ENCODE results near the gene COPG2. TPM values are rescaled to one million over a fixed set of nuclear protein-coding genes. Genes with fewer than 3 reads are reported as not detected.
A peak's percentile ranks its signal among the peaks of the same experiment; 100 is the strongest.

COPG2 gene, protein sequence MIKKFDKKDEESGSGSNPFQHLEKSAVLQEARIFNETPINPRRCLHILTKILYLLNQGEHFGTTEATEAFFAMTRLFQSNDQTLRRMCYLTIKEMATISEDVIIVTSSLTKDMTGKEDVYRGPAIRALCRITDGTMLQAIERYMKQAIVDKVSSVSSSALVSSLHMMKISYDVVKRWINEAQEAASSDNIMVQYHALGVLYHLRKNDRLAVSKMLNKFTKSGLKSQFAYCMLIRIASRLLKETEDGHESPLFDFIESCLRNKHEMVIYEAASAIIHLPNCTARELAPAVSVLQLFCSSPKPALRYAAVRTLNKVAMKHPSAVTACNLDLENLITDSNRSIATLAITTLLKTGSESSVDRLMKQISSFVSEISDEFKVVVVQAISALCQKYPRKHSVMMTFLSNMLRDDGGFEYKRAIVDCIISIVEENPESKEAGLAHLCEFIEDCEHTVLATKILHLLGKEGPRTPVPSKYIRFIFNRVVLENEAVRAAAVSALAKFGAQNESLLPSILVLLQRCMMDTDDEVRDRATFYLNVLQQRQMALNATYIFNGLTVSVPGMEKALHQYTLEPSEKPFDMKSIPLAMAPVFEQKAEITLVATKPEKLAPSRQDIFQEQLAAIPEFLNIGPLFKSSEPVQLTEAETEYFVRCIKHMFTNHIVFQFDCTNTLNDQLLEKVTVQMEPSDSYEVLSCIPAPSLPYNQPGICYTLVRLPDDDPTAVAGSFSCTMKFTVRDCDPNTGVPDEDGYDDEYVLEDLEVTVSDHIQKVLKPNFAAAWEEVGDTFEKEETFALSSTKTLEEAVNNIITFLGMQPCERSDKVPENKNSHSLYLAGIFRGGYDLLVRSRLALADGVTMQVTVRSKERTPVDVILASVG
- polyA plus RNA-seq (2011; rRNA removed) (39.5 and 42.0 TPM in 2 replicates), polyA plus RNA-seq (2017; fragmentation: RNase III; extraction: RNeasy Plus Mini Kit Qiagen cat#74134 plus additional on column Dnase treatment) (16.4 to 18.6 TPM (median 17.1 TPM) in 3 replicates), polyA minus RNA-seq (2011; rRNA and poly(A)+ RNA removed) (30.5 and 31.4 TPM in 2 replicates)
- 9.3 and 10.2 TPM in 2 replicates for polyA plus RNA-seq (2012; cell fraction: cytosol; rRNA removed)
- polyA plus RNA-seq (2012; cell fraction: nucleus; rRNA removed): 5.0 and 6.8 TPM in 2 replicates

DNA sequence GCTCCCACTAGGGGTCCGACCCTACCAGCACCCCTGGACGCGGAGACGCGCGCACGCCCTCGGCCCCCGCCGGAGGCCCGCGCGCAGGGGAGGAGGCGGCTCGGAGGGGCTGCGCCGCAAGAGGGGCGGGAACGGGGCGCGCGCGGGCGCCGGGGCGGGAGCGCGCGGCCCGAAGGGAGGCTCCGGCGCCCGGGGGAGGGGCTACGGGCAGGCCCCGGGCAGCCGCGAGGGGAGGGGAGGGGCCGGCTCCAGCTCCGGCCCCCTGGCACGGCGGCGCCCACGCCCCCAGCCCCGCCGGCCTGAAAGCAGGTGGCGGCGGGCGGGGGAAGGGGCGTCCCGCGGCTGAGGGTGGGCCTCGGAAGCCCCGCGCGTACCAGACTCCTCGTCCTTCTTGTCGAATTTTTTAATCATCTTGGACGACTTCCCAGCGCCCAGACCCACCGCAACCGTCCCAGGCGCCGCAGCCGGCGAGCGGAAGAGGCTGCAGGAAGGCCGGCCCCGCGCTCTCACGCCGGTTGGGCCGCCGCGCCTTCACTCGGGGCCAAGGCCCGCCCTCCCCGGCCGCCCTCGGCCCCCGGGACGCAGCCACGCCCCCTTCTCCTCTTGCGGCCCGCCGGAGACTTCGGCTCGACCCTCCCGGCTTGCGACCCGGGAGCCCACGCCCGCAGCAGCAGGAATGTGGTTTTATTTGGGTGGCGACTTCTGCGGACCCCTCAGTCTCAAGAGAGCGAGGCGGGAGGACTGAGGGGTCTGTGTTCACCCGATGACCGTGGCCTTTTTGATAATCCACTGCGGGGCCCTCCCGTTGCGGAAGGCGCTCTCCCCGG, at the start of gene COPG2:
TSS of gene COPG2 (minus strand) at position 491 of the 827 bp plus-strand sequence. CDS start at position 411, 80 bp downstream.
- Histone ChIP-seq H3K27ac (peak within 1 kb of the TSS; percentile 90 to 95), H3K4me3 (peak within 1 kb of the TSS; percentile 64), H3K4me2 (peak within 1 kb of the TSS; percentile 79), H3K4me1 (peaks cover 5% of the 10 kb centered on the region), H3K9me3 (no peaks in the 10 kb centered on the region)
- ATAC-seq: peak; percentile 98 to 99
- ChIA-PET CTCF (interaction anchor here (0.6 kb wide), 1 partner anchor 123 kb away, joined by 3 read pairs; no protein-coding TSS in a partner anchor), POLR2A (interaction anchor here (0.7 kb wide), 1 partner anchor 548 kb away, joined by 3 read pairs; no protein-coding TSS in a partner anchor)
- peak; percentile 81 to 82 for DNase-seq (ENCODE audit: low read depth in 1 of 2, low spot score in 1 of 2)
- TF ChIP-seq, protein P1, sequence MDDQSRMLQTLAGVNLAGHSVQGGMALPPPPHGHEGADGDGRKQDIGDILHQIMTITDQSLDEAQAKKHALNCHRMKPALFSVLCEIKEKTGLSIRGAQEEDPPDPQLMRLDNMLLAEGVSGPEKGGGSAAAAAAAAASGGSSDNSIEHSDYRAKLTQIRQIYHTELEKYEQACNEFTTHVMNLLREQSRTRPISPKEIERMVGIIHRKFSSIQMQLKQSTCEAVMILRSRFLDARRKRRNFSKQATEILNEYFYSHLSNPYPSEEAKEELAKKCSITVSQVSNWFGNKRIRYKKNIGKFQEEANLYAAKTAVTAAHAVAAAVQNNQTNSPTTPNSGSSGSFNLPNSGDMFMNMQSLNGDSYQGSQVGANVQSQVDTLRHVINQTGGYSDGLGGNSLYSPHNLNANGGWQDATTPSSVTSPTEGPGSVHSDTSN (IDR thresholded peaks at IDR 0.05): peak; percentile 93
- TF ChIP-seq ZSCAN20 (CRISPR knock-in tag; IDR thresholded peaks at IDR 0.05) (no peak), POLR2A (IDR thresholded peaks at IDR 0.05; ENCODE audit: low read length) (peak; percentile 66), FOXS1 (CRISPR knock-in tag; IDR thresholded peaks at IDR 0.05) (no peak), ESRRA (IDR thresholded peaks at IDR 0.05; ENCODE audit: borderline replicate concordance, low read length) (no peak), ZNF302 (CRISPR knock-in tag; IDR thresholded peaks at IDR 0.05) (no peak), MAFK (IDR thresholded peaks at IDR 0.05; ENCODE audit: partially characterized antibody) (no peak), GATA3 (IDR thresholded peaks at IDR 0.05; ENCODE audit: borderline replicate concordance) (no peak), PHF8 (IDR thresholded peaks at IDR 0.05; ENCODE audit: borderline replicate concordance, low read depth) (peak; percentile 58; the same call in 1 of the 2 replicates), FOSL2 (IDR thresholded peaks at IDR 0.05) (no peak), FOSL2 (CRISPR knock-in tag; IDR thresholded peaks at IDR 0.05) (no peak), JUN (IDR thresholded peaks at IDR 0.05) (peak; percentile 56 to 81; a peak in 4 of 5 replicates), CBX2 (IDR thresholded peaks at IDR 0.05; ENCODE audit: borderline replicate concordance, low read depth) (no peak)
- TF ChIP-seq, protein P2, sequence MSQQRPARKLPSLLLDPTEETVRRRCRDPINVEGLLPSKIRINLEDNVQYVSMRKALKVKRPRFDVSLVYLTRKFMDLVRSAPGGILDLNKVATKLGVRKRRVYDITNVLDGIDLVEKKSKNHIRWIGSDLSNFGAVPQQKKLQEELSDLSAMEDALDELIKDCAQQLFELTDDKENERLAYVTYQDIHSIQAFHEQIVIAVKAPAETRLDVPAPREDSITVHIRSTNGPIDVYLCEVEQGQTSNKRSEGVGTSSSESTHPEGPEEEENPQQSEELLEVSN (IDR thresholded peaks at IDR 0.05; ENCODE audit: borderline replicate concordance, low read depth): no peak
- TF ChIP-seq, protein P3, sequence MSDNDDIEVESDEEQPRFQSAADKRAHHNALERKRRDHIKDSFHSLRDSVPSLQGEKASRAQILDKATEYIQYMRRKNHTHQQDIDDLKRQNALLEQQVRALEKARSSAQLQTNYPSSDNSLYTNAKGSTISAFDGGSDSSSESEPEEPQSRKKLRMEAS (IDR thresholded peaks at IDR 0.05): peak; percentile 7
- TF ChIP-seq, protein P4, sequence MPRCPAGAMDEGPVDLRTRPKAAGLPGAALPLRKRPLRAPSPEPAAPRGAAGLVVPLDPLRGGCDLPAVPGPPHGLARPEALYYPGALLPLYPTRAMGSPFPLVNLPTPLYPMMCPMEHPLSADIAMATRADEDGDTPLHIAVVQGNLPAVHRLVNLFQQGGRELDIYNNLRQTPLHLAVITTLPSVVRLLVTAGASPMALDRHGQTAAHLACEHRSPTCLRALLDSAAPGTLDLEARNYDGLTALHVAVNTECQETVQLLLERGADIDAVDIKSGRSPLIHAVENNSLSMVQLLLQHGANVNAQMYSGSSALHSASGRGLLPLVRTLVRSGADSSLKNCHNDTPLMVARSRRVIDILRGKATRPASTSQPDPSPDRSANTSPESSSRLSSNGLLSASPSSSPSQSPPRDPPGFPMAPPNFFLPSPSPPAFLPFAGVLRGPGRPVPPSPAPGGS (IDR thresholded peaks at IDR 0.05): peak; percentile 42; the same call in 1 of the 3 replicates
- TF ChIP-seq, protein P5, sequence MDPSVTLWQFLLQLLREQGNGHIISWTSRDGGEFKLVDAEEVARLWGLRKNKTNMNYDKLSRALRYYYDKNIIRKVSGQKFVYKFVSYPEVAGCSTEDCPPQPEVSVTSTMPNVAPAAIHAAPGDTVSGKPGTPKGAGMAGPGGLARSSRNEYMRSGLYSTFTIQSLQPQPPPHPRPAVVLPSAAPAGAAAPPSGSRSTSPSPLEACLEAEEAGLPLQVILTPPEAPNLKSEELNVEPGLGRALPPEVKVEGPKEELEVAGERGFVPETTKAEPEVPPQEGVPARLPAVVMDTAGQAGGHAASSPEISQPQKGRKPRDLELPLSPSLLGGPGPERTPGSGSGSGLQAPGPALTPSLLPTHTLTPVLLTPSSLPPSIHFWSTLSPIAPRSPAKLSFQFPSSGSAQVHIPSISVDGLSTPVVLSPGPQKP (IDR thresholded peaks at IDR 0.05; ENCODE audit: low read depth, low read length): no peak
- FAIRE-seq: no peak
- WGBS (ENCODE audit: missing lambda C conversion rate): 0% methylated on average over 9 of the region's 103 CpGs

All from A549 (cell line).